ENCODE results near the gene SLC25A33.

GRCh38 chr1:9530320-9530719 is 8.9 kb upstream of the SLC25A33 start:
- TF ChIP-seq CTCF (IDR thresholded peaks at IDR 0.05; ENCODE audit: borderline replicate concordance, extremely low read depth, low read length, poor library complexity, severe bottlenecking) (no peak), EZH2 (IDR thresholded peaks at IDR 0.05; ENCODE audit: borderline replicate concordance, low read depth, low read length, severe bottlenecking) (no peak)

Measured in DND-41 (cell line).